HepG2 (cell line): ENCODE data around the gene FBF1. TPM values are rescaled to one million over a fixed set of nuclear protein-coding genes. Genes with fewer than 3 reads are reported as not detected.

Experiments
- ATAC-seq: fragments of 200-7000 bp; cut with Tn5 transposase; 3 replicates; pipeline ENCODE4 v1.9.1; 2020; ENCODE audit warnings: mild to moderate bottlenecking, moderate library complexity
- BruUV-seq: library from RNA; stranded (reverse); fragments of 400-500 nt; replicated peaks from 2 replicates; lab custom pipeline; 2021; lab: Mats Ljungman, UMichigan
- CTCF ChIA-PET: fragments of 300-600 bp; formaldehyde crosslinking; extraction: SDS; loops from one replicate; lab custom pipeline; 2021; ENCODE audit warnings: low total read pairs, inconsistent platforms, low intra/inter-chr PET ratio; lab: Yijun Ruan, JAX
- POLR2A ChIA-PET: fragments of 350-600 bp; sonication (Branson Sonifier 250); formaldehyde crosslinking; loops from one replicate; lab custom pipeline; 2020; ENCODE audit warnings: antibody characterized with exemption, inconsistent platforms; lab: Yijun Ruan, JAX
- DNase-seq: peaks from one replicate; pipeline ENCODE4 v3.0.0-alpha.2; 2015; ENCODE audit warnings: low spot score
- FAIRE-seq: peaks from 3 replicates; lab custom pipeline; 2011; peaks lifted over from hg19 to GRCh38; lab: Jason Lieb, UNC
- H2AFZ ChIP-seq: one replicate; pipeline ENCODE4 v1.6.1; 2011; ENCODE audit warnings: low read length, inconsistent platforms
- H3K27ac ChIP-seq: fragments of 300-600 bp; 3 replicates; pipeline ENCODE4 v1.8.0; 2011; ENCODE audit warnings: mixed run types, mild to moderate bottlenecking, mixed read lengths, low read length, inconsistent platforms; ENCODE audit not compliant: insufficient read depth; ENCODE audit errors: extremely low read length
- H3K27me3 ChIP-seq, 2 experiments: fragments of 200-600 bp in 1 of 2; 2 replicates in 1 of 2; 3 replicates in 1 of 2; pipeline versions ENCODE4 v1.6.0 to v1.8.0; 2011; ENCODE audit warnings: low read length in 2 of 2, mild to moderate bottlenecking in 2 of 2, moderate library complexity in 2 of 2, inconsistent platforms in 1 of 2; ENCODE audit not compliant: insufficient read depth in 2 of 2, control insufficient read depth in 1 of 2
- H3K36me3 ChIP-seq, 2 experiments: fragments of 200-600 bp in 1 of 2; replicated peaks in 1 of 2; 2 replicates in 1 of 2; 3 replicates in 1 of 2; pipeline versions ENCODE4 v1.5.1 to v1.8.0; 2011; ENCODE audit warnings: low read length in 2 of 2, inconsistent platforms in 1 of 2; ENCODE audit not compliant: insufficient read depth in 2 of 2, control insufficient read depth in 1 of 2
- H3K4me1 ChIP-seq: 2 replicates; pipeline ENCODE4 v1.5.1; 2012; ENCODE audit warnings: low read length, inconsistent platforms; ENCODE audit not compliant: insufficient read depth
- H3K4me2 ChIP-seq: 2 replicates; pipeline ENCODE4 v1.6.0; 2011; ENCODE audit warnings: low read depth, low read length, inconsistent platforms
- H3K4me3 ChIP-seq, 3 experiments: fragments of 200-600 bp in 1 of 3; sonication (generic), shearing (Covaris generic) in 1 of 3; replicated peaks in 1 of 3; 2 replicates each; pipeline ENCODE4 v1.5.1; 2011 to 2016; ENCODE audit warnings: low read length in 3 of 3, inconsistent platforms in 2 of 3, low read depth in 2 of 3, mild to moderate bottlenecking in 2 of 3, control low read depth in 1 of 3, mixed read lengths in 1 of 3; ENCODE audit not compliant: insufficient read depth in 1 of 3
- H3K79me2 ChIP-seq: one replicate; pipeline ENCODE4 v1.6.1; 2011; ENCODE audit warnings: low read length, inconsistent platforms; ENCODE audit not compliant: insufficient read depth
- H3K9ac ChIP-seq: 2 replicates; pipeline ENCODE4 v1.6.0; 2011; ENCODE audit warnings: mild to moderate bottlenecking, low read depth, low read length, inconsistent platforms; ENCODE audit not compliant: insufficient read depth
- H3K9me3 ChIP-seq: 2 replicates; pipeline ENCODE4 v1.5.1; 2012; ENCODE audit warnings: mild to moderate bottlenecking, low read length
- H4K20me1 ChIP-seq: 2 replicates; pipeline ENCODE4 v1.6.0; 2011; ENCODE audit warnings: inconsistent platforms, mild to moderate bottlenecking, low read length, moderate library complexity; ENCODE audit not compliant: insufficient read depth
- HIVEP1 ChIP-seq: sonication (generic); formaldehyde crosslinking; IDR thresholded peaks from 2 replicates; pipeline ENCODE4 v1.4.0; 2020; ENCODE audit warnings: mild to moderate bottlenecking, missing genetic modification reagents
- KDM2A ChIP-seq: sonication (generic); formaldehyde crosslinking; IDR thresholded peaks from 2 replicates; pipeline ENCODE4 v1.4.0; 2020; ENCODE audit warnings: low read depth, missing genetic modification reagents, borderline replicate concordance
- MTA1 ChIP-seq: sonication (generic); formaldehyde crosslinking; IDR thresholded peaks from 2 replicates; pipeline ENCODE4 v1.4.0; 2020; ENCODE audit warnings: missing genetic modification reagents, mild to moderate bottlenecking, borderline replicate concordance
- NFIC ChIP-seq: IDR thresholded peaks from 2 replicates; pipeline ENCODE4 v1.6.1; 2012; ENCODE audit warnings: mild to moderate bottlenecking, low read length, inconsistent platforms
- SAP130 ChIP-seq: IDR thresholded peaks from 2 replicates; pipeline ENCODE4 v1.6.1; 2016; ENCODE audit warnings: low read depth
- WGBS: methylation state at CpG from one replicate; pipeline ENCODE4 v1.1.6; 2017; ENCODE audit warnings: low lambda C conversion rate; 5-methylcytosine and 5-hydroxymethylcytosine counted together
- in situ Hi-C: cut with HindIII; loops from 2 replicates; pipeline ENCODE4 v1.10.0; 2017; ENCODE audit warnings: low pct_unique_long_range_greater_than_20kb; ENCODE audit not compliant: extremely low pct_ligation_motif_present
- intact Hi-C: fragments of 100-400 bp; cut with micrococcal nuclease; formaldehyde crosslinking; loops from one replicate; pipeline ENCODE4 v1.10.0; 2022; ENCODE audit not compliant: unreplicated experiment
- polyA plus RNA-seq, 8 experiments: library from polyadenylated mRNA; depleted of rRNA in 3 of 8; stranded (reverse) in 7 of 8; unstranded in 1 of 8; fragments of >200 nt; fragmentation: Illumina TruSeq in 4 of 8; extraction: Trizol in 4 of 8; gene quantifications; 2 replicates each; pipeline versions ENCODE4 v1.2.1 to v1.2.3, GENCODE V29; 2011 to 2016; ENCODE audit warnings: low read depth in 4 of 8, missing spikeins in 1 of 8, mixed read lengths in 1 of 8; ENCODE audit not compliant: insufficient read depth in 1 of 8
- total RNA-seq, 5 experiments: library from RNA; depleted of rRNA; stranded (reverse); fragments of >200 nt; fragmentation: Illumina TruSeq; extraction: Trizol; gene quantifications; 2 replicates each; pipeline ENCODE4 v1.2.3, GENCODE V29; 2016; ENCODE audit warnings: low read depth in 1 of 5
- TF ChIP-seq, protein P1 (sequence below): sonication (generic); formaldehyde crosslinking; IDR thresholded peaks from 2 replicates; pipeline ENCODE4 v1.5.1; 2020; ENCODE audit warnings: mild to moderate bottlenecking, missing genetic modification reagents, moderate library complexity
- TF ChIP-seq, protein P2 (sequence below): sonication (generic); formaldehyde crosslinking; IDR thresholded peaks from 2 replicates; pipeline ENCODE4 v1.5.0; 2020; ENCODE audit warnings: mild to moderate bottlenecking, missing genetic modification reagents, borderline replicate concordance
- TF ChIP-seq, protein P3 (sequence below), 2 experiments: sonication (generic) in 1 of 2; formaldehyde crosslinking in 1 of 2; IDR thresholded peaks; 2 replicates each; pipeline versions ENCODE4 v1.4.0 to v1.6.1; 2018 to 2020; ENCODE audit warnings: missing genetic modification reagents in 2 of 2, borderline replicate concordance in 1 of 2, low read depth in 1 of 2, mild to moderate bottlenecking in 1 of 2, missing biosample characterization in 1 of 2

FBF1 gene
- total and polyA plus RNA-seq, 2 of the 13 experiments (the other 11 are each of a cell fraction or from before 2014, with no cell fraction given): 2.4 to 8.1 TPM

DNA sequence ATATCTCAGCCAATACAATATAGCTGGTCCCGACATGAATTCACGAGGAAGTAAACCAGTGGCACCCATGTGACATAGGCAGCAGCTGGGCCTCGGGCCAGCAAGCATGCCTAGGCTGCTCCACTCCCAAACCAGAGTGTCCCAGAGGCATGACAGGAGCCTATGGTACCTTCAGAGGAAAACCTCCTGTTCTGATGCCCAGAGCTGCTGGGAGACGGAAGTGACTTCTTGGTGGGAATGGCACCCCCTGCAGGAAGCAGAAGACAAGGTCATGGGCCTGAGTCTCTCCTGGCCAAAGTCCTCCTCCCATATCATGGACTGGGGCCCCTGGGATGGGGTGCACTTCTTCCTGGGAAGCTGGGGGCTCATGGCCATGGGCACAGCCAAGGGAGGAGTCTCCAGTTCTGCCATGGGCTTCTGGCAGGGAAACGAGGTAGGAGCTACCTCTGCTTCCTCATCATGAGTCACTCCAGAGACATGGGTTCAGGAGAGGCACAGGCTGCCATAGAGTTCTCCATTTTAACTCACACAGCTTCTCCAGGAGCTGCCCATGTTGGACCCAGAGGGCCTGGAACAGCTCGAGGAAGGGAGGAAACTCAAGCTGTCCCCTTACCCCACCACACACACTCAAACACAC lies 13.4 kb downstream of the FBF1 start:
- H3K4me1 ChIP-seq: peaks cover 35% of the 10 kb centered on the region
- H3K79me2 ChIP-seq: no peaks in the 10 kb centered on the region
- peak overlapping the region; percentile 30; the same call in 1 of the 2 replicates for H3K4me2 ChIP-seq
- no peak overlapping the region for H3K27ac ChIP-seq
- 82% methylated on average over 4 of the region's 6 CpGs for WGBS
- intact Hi-C loops: loop anchor here (1.0 kb wide), 1 partner anchor 22 kb away; no protein-coding TSS in a partner anchor
- FAIRE-seq (peak; percentile 79), DNase-seq (peak; percentile 52), ATAC-seq (peak; percentile 63)
- no peaks in the 10 kb centered on the region for H3K9me3 ChIP-seq
- no TSS peak for BruUV-seq
- H3K36me3 ChIP-seq: no peaks in the 10 kb centered on the region
- ChIA-PET POLR2A (interaction anchor here (0.8 to 3.7 kb wide), 7 partner anchors 10 to 147 kb away, joined by 4 to 21 read pairs (median 5); partner anchors contain the start of genes FBF1 and MRPL38), CTCF (interaction anchor here (1.7 kb wide), 1 partner anchor 22 kb away, joined by 15 read pairs; the partner anchor contains the start of gene MRPL38)
- no peak overlapping the region for H3K4me3 ChIP-seq
- H3K27me3 ChIP-seq: no peaks in the 10 kb centered on the region
- H4K20me1 ChIP-seq: no peaks in the 10 kb centered on the region
- in situ Hi-C loops: no loop called here
- no peak overlapping the region for H3K9ac ChIP-seq
- H2AFZ ChIP-seq: no peak overlapping the region
- TF ChIP-seq, protein P1, sequence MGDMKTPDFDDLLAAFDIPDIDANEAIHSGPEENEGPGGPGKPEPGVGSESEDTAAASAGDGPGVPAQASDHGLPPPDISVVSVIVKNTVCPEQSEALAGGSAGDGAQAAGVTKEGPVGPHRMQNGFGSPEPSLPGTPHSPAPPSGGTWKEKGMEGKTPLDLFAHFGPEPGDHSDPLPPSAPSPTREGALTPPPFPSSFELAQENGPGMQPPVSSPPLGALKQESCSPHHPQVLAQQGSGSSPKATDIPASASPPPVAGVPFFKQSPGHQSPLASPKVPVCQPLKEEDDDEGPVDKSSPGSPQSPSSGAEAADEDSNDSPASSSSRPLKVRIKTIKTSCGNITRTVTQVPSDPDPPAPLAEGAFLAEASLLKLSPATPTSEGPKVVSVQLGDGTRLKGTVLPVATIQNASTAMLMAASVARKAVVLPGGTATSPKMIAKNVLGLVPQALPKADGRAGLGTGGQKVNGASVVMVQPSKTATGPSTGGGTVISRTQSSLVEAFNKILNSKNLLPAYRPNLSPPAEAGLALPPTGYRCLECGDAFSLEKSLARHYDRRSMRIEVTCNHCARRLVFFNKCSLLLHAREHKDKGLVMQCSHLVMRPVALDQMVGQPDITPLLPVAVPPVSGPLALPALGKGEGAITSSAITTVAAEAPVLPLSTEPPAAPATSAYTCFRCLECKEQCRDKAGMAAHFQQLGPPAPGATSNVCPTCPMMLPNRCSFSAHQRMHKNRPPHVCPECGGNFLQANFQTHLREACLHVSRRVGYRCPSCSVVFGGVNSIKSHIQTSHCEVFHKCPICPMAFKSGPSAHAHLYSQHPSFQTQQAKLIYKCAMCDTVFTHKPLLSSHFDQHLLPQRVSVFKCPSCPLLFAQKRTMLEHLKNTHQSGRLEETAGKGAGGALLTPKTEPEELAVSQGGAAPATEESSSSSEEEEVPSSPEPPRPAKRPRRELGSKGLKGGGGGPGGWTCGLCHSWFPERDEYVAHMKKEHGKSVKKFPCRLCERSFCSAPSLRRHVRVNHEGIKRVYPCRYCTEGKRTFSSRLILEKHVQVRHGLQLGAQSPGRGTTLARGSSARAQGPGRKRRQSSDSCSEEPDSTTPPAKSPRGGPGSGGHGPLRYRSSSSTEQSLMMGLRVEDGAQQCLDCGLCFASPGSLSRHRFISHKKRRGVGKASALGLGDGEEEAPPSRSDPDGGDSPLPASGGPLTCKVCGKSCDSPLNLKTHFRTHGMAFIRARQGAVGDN: peak; percentile 57
- TF ChIP-seq, protein P2, sequence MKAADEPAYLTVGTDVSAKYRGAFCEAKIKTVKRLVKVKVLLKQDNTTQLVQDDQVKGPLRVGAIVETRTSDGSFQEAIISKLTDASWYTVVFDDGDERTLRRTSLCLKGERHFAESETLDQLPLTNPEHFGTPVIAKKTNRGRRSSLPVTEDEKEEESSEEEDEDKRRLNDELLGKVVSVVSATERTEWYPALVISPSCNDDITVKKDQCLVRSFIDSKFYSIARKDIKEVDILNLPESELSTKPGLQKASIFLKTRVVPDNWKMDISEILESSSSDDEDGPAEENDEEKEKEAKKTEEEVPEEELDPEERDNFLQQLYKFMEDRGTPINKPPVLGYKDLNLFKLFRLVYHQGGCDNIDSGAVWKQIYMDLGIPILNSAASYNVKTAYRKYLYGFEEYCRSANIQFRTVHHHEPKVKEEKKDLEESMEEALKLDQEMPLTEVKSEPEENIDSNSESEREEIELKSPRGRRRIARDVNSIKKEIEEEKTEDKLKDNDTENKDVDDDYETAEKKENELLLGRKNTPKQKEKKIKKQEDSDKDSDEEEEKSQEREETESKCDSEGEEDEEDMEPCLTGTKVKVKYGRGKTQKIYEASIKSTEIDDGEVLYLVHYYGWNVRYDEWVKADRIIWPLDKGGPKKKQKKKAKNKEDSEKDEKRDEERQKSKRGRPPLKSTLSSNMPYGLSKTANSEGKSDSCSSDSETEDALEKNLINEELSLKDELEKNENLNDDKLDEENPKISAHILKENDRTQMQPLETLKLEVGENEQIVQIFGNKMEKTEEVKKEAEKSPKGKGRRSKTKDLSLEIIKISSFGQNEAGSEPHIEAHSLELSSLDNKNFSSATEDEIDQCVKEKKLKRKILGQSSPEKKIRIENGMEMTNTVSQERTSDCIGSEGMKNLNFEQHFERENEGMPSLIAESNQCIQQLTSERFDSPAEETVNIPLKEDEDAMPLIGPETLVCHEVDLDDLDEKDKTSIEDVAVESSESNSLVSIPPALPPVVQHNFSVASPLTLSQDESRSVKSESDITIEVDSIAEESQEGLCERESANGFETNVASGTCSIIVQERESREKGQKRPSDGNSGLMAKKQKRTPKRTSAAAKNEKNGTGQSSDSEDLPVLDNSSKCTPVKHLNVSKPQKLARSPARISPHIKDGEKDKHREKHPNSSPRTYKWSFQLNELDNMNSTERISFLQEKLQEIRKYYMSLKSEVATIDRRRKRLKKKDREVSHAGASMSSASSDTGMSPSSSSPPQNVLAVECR (CRISPR knock-in tag): peak; percentile 48; the same call in 1 of the 2 replicates
- TF ChIP-seq MTA1 (CRISPR knock-in tag): 0 out of 2 replicates have a peak, but pooled peaks have one; percentile 38
- TF ChIP-seq NFIC: no peak
- TF ChIP-seq HIVEP1 (CRISPR knock-in tag): no peak
- no peak for TF ChIP-seq SAP130 (CRISPR knock-in tag)
- TF ChIP-seq, protein P3, sequence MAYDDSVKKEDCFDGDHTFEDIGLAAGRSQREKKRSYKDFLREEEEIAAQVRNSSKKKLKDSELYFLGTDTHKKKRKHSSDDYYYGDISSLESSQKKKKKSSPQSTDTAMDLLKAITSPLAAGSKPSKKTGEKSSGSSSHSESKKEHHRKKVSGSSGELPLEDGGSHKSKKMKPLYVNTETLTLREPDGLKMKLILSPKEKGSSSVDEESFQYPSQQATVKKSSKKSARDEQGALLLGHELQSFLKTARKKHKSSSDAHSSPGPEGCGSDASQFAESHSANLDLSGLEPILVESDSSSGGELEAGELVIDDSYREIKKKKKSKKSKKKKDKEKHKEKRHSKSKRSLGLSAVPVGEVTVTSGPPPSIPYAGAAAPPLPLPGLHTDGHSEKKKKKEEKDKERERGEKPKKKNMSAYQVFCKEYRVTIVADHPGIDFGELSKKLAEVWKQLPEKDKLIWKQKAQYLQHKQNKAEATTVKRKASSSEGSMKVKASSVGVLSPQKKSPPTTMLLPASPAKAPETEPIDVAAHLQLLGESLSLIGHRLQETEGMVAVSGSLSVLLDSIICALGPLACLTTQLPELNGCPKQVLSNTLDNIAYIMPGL (CRISPR knock-in tag; IDR thresholded peaks at IDR 0.05; ENCODE audit: borderline replicate concordance in 1 of 2, low read depth in 1 of 2): peak in 1 of 2 experiments; percentile 33; a peak in 1 of 4 replicates
- peak; percentile 45; the same call in 1 of the 2 replicates for TF ChIP-seq KDM2A (CRISPR knock-in tag)
